HEK293 (cell line): Measurements from ENCODE around the gene MYRIP.

Experiments used
- CTCF ChIP-seq: fragments of 450-650 bp; formaldehyde crosslinking; IDR thresholded peaks from 2 replicates; pipeline ENCODE4 v1.5.1; 2016; ENCODE audit warnings: missing biosample characterization, missing genetic modification characterization
- ZBTB26 ChIP-seq: fragments of 450-650 bp; formaldehyde crosslinking; optimal IDR thresholded peaks from 2 replicates; pipeline ENCODE3; 2016; ENCODE audit warnings: missing biosample characterization, mild to moderate bottlenecking, missing genetic modification characterization
- ZNF140 ChIP-seq: fragments of 450-650 bp; formaldehyde crosslinking; IDR thresholded peaks from 2 replicates; pipeline ENCODE4 v1.5.1; 2016; ENCODE audit warnings: missing biosample characterization, missing genetic modification characterization
- ZNF777 ChIP-seq: fragments of 450-650 bp; formaldehyde crosslinking; IDR thresholded peaks from 2 replicates; pipeline ENCODE4 v1.5.1; 2017; ENCODE audit warnings: missing biosample characterization, missing genetic modification characterization, borderline replicate concordance

GRCh38 chr3:40102182-40102581, 292.8 kb downstream of the MYRIP start:
- no peak for TF ChIP-seq CTCF (tag by site-specific recombination)
- no peak for TF ChIP-seq ZNF140
- TF ChIP-seq ZNF777: no peak
- no peak for TF ChIP-seq ZBTB26 (tag by site-specific recombination)
